Neural progenitor cell (in vitro differentiated cells): Measurements from ENCODE around the gene PKD1L1. TPM values are rescaled to one million over a fixed set of nuclear protein-coding genes. Genes with fewer than 3 reads are reported as not detected.

Source experiments
- DNase-seq: peaks from one replicate; pipeline ENCODE4 v3.0.0-alpha.2; 2016; ENCODE audit warnings: low spot score
- H2AFZ ChIP-seq: fragments of 200-600 bp; sonication (generic); replicated peaks from 2 replicates; pipeline ENCODE4 v1.6.1; 2016; ENCODE audit warnings: antibody characterized with exemption
- H3F3A ChIP-seq: fragments of 200-600 bp; sonication (generic); 2 replicates; pipeline ENCODE4 v1.6.1; 2016; ENCODE audit warnings: antibody characterized with exemption, low read depth
- H3K27ac ChIP-seq: fragments of 200-600 bp; sonication (generic); 2 replicates; pipeline ENCODE4 v1.5.1; 2016; ENCODE audit warnings: mild to moderate bottlenecking
- H3K27me3 ChIP-seq: fragments of 200-600 bp; sonication (generic); 2 replicates; pipeline ENCODE4 v1.6.1; 2016; ENCODE audit warnings: mild to moderate bottlenecking, moderate library complexity
- H3K36me3 ChIP-seq: fragments of 200-600 bp; sonication (generic); 2 replicates; pipeline ENCODE4 v1.5.1; 2016
- H3K4me1 ChIP-seq: fragments of 200-600 bp; sonication (generic); 2 replicates; pipeline ENCODE4 v1.6.1; 2016; ENCODE audit warnings: mixed run types
- H3K4me2 ChIP-seq: fragments of 200-600 bp; sonication (generic); 2 replicates; pipeline ENCODE4 v1.6.1; 2016
- H3K4me3 ChIP-seq: fragments of 200-600 bp; sonication (generic); 2 replicates; pipeline ENCODE4 v1.5.1; 2016
- H3K79me2 ChIP-seq: fragments of 200-600 bp; sonication (generic); 2 replicates; pipeline ENCODE4 v1.6.1; 2016; ENCODE audit warnings: low read depth
- H3K9ac ChIP-seq: fragments of 200-600 bp; sonication (generic); 2 replicates; pipeline ENCODE4 v1.6.1; 2016
- H3K9me3 ChIP-seq: fragments of 200-600 bp; sonication (generic); 2 replicates; pipeline ENCODE4 v1.5.1; 2016; ENCODE audit warnings: low read depth
- H4K20me1 ChIP-seq: fragments of 200-600 bp; sonication (generic); 2 replicates; pipeline ENCODE4 v1.6.1; 2016; ENCODE audit warnings: low read depth
- H3K27ac Mint-ChIP-seq: 3 replicates; pipeline ENCODE4 v1.8.0; 2021; ENCODE audit warnings: mixed read lengths
- H3K27me3 Mint-ChIP-seq: 2 replicates; pipeline ENCODE4 v1.8.0; 2022; ENCODE audit warnings: low read depth, mild to moderate bottlenecking, inconsistent platforms, moderate library complexity, mixed read lengths; ENCODE audit not compliant: insufficient read depth
- H3K36me3 Mint-ChIP-seq: 3 replicates; pipeline ENCODE4 v1.8.0; 2021; ENCODE audit warnings: mixed read lengths
- H3K4me1 Mint-ChIP-seq: 3 replicates; pipeline ENCODE4 v1.8.0; 2021; ENCODE audit warnings: mixed read lengths
- H3K4me3 Mint-ChIP-seq: 3 replicates; pipeline ENCODE4 v1.8.0; 2021; ENCODE audit warnings: mild to moderate bottlenecking, moderate library complexity, mixed read lengths
- H3K9me3 Mint-ChIP-seq: 3 replicates; pipeline ENCODE4 v1.8.0; 2020; ENCODE audit warnings: mixed read lengths
- EZH2 ChIP-seq: fragments of 200-600 bp; sonication (generic); IDR thresholded peaks from 2 replicates; pipeline ENCODE4 v1.6.1; 2017; ENCODE audit warnings: antibody characterized with exemption, mild to moderate bottlenecking, moderate library complexity
- EZH2phosphoT487 ChIP-seq: fragments of 200-600 bp; sonication (generic); IDR thresholded peaks from 2 replicates; pipeline ENCODE4 v1.6.1; 2017; ENCODE audit warnings: antibody characterized with exemption
- total RNA-seq: library from RNA; depleted of rRNA; stranded (reverse); fragments of >200 nt; gene quantifications from 2 replicates; pipeline ENCODE4 v1.2.3, GENCODE V29; 2015; ENCODE audit warnings: low replicate concordance
- TF ChIP-seq, protein P1 (sequence below): fragments of 200-600 bp; sonication (generic); IDR thresholded peaks from 2 replicates; pipeline ENCODE4 v1.5.1; 2017; ENCODE audit warnings: antibody characterized with exemption, mild to moderate bottlenecking

Gene PKD1L1
- total RNA-seq, 1 donor from 2014 or later: 0.07 TPM

- H2AFZ ChIP-seq: no peak overlapping the region
Measured at GRCh38 chr7:47763063-47763974, 184.9 kb downstream of the PKD1L1 start.

GRCh38 chr7:47762746-47763062 lies 185.6 kb downstream of the PKD1L1 start:
- no peak overlapping the region for H3K27ac ChIP-seq
- TF ChIP-seq, protein P1, sequence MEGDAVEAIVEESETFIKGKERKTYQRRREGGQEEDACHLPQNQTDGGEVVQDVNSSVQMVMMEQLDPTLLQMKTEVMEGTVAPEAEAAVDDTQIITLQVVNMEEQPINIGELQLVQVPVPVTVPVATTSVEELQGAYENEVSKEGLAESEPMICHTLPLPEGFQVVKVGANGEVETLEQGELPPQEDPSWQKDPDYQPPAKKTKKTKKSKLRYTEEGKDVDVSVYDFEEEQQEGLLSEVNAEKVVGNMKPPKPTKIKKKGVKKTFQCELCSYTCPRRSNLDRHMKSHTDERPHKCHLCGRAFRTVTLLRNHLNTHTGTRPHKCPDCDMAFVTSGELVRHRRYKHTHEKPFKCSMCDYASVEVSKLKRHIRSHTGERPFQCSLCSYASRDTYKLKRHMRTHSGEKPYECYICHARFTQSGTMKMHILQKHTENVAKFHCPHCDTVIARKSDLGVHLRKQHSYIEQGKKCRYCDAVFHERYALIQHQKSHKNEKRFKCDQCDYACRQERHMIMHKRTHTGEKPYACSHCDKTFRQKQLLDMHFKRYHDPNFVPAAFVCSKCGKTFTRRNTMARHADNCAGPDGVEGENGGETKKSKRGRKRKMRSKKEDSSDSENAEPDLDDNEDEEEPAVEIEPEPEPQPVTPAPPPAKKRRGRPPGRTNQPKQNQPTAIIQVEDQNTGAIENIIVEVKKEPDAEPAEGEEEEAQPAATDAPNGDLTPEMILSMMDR: no peak
- no peak for TF ChIP-seq EZH2
- no peak for TF ChIP-seq EZH2phosphoT487
- H3K4me3 ChIP-seq: no peak overlapping the region
- no peak overlapping the region for H3K4me2 ChIP-seq
- H3K9ac ChIP-seq: no peak overlapping the region
- no peaks in the 10 kb centered on the region for H4K20me1 ChIP-seq
- Mint-ChIP-seq H3K9me3 (peaks cover 4% of the 10 kb centered on the region), H3K4me1 (peaks cover 15% of the 10 kb centered on the region), H3K27me3 (peaks cover 2% of the 10 kb centered on the region), H3K4me3 (no peak overlapping the region), H3K36me3 (peaks cover 2% of the 10 kb centered on the region), H3K27ac (no peak overlapping the region)
- H3K79me2 ChIP-seq: no peaks in the 10 kb centered on the region
- H3K27me3 ChIP-seq: no peaks in the 10 kb centered on the region
- H3K4me1 ChIP-seq: peaks cover 8% of the 10 kb centered on the region
- no peak for DNase-seq
- no peaks in the 10 kb centered on the region for H3K36me3 ChIP-seq
- peaks cover 10% of the 10 kb centered on the region for H3F3A ChIP-seq
- H3K9me3 ChIP-seq: no peaks in the 10 kb centered on the region
- H2AFZ ChIP-seq: no peak overlapping the region

More at GRCh38 chr7:47763063-47763974, 184.9 kb downstream of the PKD1L1 start:
- no peaks in the 10 kb centered on the region for H3K27me3 ChIP-seq
- peak overlapping the region; percentile 3 for H3K27ac Mint-ChIP-seq
- H3K27me3 Mint-ChIP-seq: peaks cover 2% of the 10 kb centered on the region
- H3K27ac ChIP-seq: peak overlapping the region; percentile 49
- no peak overlapping the region for H3K4me3 Mint-ChIP-seq
- H3K4me1 ChIP-seq: peaks cover 8% of the 10 kb centered on the region
- H3K36me3 ChIP-seq: no peaks in the 10 kb centered on the region
- peak; percentile 62 for DNase-seq
- no peak overlapping the region for H3K4me3 ChIP-seq
- no peaks in the 10 kb centered on the region for H3K9me3 ChIP-seq
- no peaks in the 10 kb centered on the region for H4K20me1 ChIP-seq
- H3K4me1 Mint-ChIP-seq: peaks cover 15% of the 10 kb centered on the region
- no peak for TF ChIP-seq EZH2phosphoT487
- no peak for TF ChIP-seq EZH2
- TF ChIP-seq, protein P1: no peak
- H3K79me2 ChIP-seq: no peaks in the 10 kb centered on the region
- peaks cover 5% of the 10 kb centered on the region for H3K9me3 Mint-ChIP-seq
- peak overlapping the region; percentile 32 for H3K4me2 ChIP-seq
- no peak overlapping the region for H3K9ac ChIP-seq
- peaks cover 10% of the 10 kb centered on the region for H3F3A ChIP-seq
- peaks cover 4% of the 10 kb centered on the region for H3K36me3 Mint-ChIP-seq

- Histone ChIP-seq H3K27ac (no peak overlapping the region), H3K4me3 (no peak overlapping the region), H3K4me2 (no peak overlapping the region), H3K9me3 (no peaks in the 10 kb centered on the region), H3K79me2 (no peaks in the 10 kb centered on the region), H3K4me1 (peaks cover 8% of the 10 kb centered on the region), H3F3A (peaks cover 10% of the 10 kb centered on the region), H2AFZ (no peak overlapping the region), H3K36me3 (no peaks in the 10 kb centered on the region), H3K9ac (no peak overlapping the region), H3K27me3 (no peaks in the 10 kb centered on the region), H4K20me1 (no peaks in the 10 kb centered on the region)
- H3K36me3 Mint-ChIP-seq: no peaks in the 10 kb centered on the region
- peaks cover 2% of the 10 kb centered on the region for H3K9me3 Mint-ChIP-seq
- no peak overlapping the region for H3K4me3 Mint-ChIP-seq
- peaks cover 15% of the 10 kb centered on the region for H3K4me1 Mint-ChIP-seq
- peaks cover 2% of the 10 kb centered on the region for H3K27me3 Mint-ChIP-seq
- TF ChIP-seq, protein P1: no peak
- no peak for TF ChIP-seq EZH2
- no peak overlapping the region for H3K27ac Mint-ChIP-seq
- no peak for DNase-seq
Measured at GRCh38 chr7:47762207-47762606, 186.1 kb downstream of the PKD1L1 start.
